ENCODE results near the gene POMZP3. TPM values are rescaled to one million over a fixed set of nuclear protein-coding genes. Genes with fewer than 3 reads are reported as not detected.
"Not testable (repeated sequence)": the region's sequence is repeated elsewhere in the genome, so short reads cannot be mapped to it uniquely, and the experiment has no call there.

The POMZP3 gene
- total RNA-seq, 1 donor from 2014 or later, result 7.4 TPM

DNA sequence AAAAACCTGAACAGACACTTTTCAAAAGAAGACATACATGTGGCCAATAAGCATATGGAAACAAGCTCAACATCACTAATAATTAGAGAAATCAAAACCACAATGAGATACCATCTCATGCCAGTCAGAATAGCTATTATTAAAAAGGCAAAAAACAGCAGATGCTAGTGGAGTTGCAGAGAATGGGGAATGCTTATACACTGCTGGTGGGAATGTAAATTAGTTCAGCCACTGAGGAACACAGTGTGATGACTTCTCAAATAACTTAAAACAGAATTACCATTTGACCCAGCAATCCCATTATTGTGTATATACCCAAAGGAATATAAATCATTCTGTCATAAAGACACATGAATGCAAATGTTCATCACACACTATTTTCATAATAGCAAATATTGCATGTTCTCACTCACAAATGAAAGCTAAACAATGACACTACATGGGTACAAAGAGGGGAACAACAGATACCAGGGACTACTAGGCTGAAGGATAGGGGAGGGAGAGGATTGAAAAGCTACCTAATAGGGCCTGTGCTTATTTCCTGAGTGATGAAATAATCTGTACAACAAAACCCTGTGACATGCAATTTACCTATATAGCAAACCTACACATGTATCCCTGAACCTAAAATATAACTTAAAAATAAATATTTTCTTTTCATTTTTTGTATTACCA lies 28.4 kb downstream of the POMZP3 start:
- not testable (repeated sequence) for DNase-seq (ENCODE audit: low read depth); H3K4me3 ChIP-seq (ENCODE audit: low read depth, low read length)

DNA sequence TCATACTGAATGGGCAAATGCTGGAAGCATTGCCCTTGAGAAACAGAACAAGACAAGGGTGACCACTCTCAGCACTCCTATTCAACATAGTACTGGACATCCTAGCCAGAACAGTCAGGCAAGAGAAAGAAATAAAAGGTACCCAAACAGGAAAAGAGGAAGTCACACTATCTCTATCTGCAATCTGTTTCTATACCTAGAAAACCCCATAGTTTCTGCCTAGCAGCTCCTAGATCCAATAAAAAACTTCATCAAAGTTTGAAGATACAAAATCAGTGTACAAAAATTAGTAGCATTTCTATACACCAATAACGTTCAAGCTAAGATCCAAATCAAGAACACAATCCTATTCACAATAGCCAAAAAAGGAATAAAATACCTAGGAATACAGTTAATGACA lies 29.8 kb downstream of the POMZP3 start:
- not testable (repeated sequence) for DNase-seq (ENCODE audit: low read depth); H3K4me3 ChIP-seq (ENCODE audit: low read depth, low read length)

DNA sequence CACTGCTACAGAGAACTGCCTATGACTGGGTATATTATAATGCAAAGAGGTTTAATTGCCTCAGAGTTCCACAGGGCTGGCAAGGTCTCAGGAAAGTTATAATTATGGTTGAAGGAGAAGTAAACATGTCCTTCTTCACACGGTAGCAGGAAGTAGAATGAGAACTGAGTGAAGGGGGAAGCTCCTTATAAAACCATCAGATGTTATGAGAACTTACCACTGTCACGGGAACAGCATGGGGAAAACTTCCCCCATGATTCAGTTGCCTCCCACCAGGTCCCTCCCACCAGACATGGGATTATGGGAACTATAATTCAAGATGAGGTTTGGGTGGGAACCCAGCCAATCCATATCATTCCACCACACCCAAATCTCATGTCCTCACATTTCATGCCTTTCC lies 34.4 kb downstream of the POMZP3 start:
- DNase-seq (ENCODE audit: low read depth); H3K4me3 ChIP-seq (ENCODE audit: low read depth, low read length): not testable (repeated sequence)

DNA sequence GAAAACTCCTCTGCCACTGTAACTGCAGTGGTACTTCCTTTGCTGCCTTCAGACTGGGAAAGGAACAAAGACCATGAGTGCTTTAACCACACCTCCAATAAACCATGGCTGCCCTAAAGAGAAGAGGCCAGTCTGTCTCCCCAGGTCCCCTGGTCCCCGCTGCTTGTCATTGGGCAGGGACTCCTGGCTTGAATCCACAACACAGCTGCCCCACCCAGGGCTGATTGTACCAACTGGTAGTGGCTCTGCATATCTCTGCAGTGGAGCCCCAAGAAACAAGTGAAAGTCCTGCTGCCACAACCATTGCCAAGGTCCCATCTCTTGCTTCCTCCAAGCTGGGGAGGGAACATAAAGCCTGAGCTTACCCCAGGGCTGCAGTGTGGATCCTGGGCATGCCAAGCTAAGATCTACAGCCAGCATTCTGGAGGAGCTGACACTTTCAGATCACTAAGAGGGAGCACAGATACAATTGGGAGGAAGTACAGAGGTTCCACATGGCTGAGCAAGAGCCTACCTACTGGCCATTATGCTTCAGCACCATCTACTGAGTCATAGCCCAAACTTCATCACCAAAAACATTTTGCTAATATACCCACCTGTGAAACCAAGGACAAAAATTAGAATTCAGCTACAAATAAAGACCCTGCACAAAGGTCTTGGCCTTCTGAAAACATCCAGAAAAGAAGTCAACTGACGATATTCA lies 35.3 kb downstream of the POMZP3 start:
- DNase-seq (ENCODE audit: low read depth); H3K4me3 ChIP-seq (ENCODE audit: low read depth, low read length): not testable (repeated sequence)

DNA sequence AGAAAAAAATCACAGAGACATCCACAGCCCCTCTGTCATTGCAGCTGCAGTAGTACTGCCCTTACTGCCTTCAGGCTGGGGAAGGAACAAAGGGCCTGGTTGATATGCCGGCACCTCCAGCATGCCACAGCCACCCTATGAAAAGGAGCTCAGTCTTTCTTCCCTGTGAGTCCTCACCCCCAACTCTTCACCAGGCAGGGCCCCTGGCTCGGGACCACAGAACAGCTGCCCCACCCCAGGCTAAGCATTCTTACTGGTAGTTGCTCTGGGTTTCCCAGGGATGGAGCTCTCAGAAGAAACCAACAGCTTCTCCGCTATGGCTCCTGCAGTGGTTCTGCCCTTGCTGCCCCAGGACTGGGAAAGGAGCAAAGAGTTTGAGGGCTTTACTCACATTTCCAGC lies 36.0 kb downstream of the POMZP3 start:
- not testable (repeated sequence) for DNase-seq (ENCODE audit: low read depth); H3K4me3 ChIP-seq (ENCODE audit: low read depth, low read length)

DNA sequence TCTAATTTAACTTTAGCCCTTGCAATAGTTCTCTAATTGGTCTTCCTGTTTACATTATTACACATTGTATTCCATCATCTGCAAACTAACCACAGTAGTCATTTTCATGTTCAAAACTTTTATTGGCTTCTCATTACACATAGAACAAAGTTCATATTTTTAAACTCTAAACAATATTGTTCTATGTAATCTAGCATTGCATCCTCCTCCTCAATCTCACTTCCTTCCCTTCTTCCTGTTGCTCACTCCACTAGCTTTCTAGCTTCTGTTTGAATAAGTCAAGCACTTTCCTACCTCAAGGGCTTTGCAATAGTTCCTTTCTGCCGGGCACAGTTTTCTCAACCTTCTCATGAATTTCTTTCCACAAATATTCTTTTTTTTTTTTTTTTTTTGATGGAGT lies 38.5 kb downstream of the POMZP3 start:
- DNase-seq (ENCODE audit: low read depth); H3K4me3 ChIP-seq (ENCODE audit: low read depth, low read length): not testable (repeated sequence)

DNA sequence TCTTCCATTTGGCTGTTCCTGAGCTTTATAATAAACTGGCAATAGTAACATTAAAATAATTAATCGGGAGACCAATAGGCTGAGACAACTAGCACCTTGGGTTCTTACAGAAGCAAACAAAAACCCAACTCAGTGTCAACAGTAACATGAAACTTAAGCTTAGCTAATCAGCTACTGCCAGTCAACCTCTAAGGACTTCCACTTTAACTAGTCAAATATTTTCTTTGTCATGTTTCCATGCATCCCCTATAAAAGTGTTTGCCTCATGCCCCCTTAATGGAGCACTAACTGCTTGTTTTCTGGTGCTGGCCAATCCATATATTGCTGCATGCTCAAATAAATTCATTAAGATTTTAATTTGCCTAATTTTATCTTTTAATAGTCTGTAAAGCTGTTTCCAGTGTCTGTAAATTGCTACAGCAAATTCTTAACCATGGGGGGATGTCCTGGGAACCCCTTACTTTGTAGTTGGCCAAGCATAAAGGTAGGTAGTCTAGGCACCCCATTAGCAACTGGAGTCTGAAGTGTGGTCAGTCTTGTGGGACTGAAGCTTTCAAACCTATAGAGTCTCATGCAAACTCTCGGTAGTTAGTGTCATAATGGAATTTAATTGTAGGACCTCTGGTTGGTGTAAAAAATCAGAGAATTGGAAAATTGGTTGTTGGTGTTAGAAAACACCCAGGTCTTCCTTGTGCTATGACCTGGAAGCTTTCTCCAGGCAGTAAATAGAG lies 40.3 kb downstream of the POMZP3 start:
- not testable (repeated sequence) for H3K4me3 ChIP-seq (ENCODE audit: low read depth, low read length); DNase-seq (ENCODE audit: low read depth)

DNA sequence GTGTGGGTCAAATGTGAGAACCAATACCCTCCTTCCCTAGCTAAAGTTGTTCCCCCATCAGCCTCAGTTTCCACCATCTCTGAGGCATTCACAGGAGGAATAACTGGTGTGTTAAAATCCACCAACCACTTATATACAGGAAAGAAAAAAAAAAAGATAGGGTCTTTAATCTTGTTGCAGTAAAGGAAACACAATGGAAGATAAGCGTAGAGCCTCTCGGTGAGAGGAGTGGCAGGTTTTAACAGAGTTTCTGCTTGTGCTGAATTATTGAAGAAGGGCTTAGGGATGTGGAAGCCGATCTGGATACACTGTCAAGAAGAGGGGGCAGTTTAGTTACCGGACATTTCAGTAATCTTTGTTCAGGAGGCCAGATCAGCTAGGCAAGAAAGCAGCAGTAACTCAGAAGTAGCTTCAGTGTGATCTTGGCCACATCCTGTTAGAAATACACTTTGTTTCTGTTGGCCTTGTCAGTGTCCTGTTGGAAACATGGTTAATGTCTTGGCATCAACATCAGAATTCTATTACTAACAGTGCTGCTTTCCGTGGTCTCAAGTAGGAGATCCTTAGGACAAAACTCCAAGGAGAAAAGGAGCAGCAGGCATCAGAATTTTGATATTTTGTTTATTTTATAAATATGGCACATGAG lies 43.3 kb downstream of the POMZP3 start:
- DNase-seq (ENCODE audit: low read depth); H3K4me3 ChIP-seq (ENCODE audit: low read depth, low read length): not testable (repeated sequence)

DNA sequence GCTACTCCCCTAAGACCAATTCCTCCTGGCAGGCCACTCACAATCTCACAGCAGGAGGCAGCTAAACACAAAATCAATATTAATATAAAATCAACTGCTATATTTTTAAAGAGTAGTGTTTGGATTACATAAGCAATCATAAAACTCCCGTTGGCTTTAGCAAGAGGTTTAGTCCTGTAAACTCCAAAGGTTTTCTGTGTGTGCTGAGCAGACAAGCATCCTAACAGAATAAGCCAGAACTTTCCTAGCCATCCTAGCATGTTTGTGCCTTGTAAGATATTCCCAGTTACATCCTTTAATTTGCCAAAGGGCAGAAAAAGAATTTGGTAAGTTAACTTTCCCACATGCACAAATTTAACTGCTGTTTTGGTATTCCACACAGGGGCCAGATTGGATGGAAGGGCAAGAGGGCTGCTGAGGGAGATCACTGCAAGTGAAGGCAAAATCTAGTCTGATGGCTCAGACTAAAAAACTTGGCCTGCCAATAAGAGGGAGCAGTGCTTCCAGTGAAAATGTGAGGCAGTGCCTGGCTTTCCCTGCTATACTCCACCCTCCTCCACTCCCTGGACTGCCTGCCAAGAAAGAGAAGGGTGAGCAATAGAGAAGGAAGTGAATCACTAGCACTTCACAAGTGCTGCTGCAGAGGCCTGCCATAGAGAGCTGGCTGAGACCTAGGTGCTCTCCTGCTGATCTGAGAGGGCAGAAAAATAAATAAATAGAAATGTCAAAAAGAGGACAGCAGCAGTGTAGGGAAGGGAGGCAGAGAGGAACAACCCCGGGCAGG lies 44.0 kb downstream of the POMZP3 start:
- H3K4me3 ChIP-seq (ENCODE audit: low read depth, low read length); DNase-seq (ENCODE audit: low read depth): not testable (repeated sequence)

DNA sequence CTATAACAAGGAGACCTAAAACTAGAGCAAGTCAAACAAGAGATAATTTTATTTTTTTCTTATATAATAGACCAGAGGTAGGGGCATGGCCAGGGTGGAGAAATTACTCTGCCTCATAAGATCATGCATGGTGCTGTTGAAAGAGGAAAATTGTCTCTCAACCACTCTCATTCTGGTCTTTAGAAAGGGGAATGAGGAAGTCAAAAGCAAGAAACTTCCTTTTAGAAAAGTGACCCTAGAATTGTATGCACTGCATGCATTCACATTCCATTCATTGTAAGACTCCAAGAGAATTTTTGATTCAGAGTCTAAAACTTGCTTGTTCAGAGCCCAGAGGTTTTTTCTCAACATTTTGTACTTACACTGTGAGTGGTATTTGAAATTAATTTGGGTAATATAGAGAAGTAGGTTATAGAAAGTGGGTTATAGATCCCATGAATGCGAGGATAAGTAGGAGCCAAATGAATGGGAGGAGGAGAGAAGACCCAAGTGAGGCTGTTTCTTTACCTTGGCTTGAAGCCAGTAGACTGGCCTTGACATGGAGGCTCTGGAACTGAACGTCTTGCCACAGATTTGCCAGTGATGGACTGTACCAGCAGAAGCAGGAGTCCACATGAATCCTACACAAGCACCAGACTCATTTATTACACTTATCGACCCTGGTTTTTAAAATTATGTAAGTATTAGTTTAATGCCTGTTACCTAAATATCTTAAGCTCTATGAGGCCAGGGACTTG lies 51.0 kb downstream of the POMZP3 start:
- not testable (repeated sequence) for DNase-seq (ENCODE audit: low read depth); H3K4me3 ChIP-seq (ENCODE audit: low read depth, low read length)

DNA sequence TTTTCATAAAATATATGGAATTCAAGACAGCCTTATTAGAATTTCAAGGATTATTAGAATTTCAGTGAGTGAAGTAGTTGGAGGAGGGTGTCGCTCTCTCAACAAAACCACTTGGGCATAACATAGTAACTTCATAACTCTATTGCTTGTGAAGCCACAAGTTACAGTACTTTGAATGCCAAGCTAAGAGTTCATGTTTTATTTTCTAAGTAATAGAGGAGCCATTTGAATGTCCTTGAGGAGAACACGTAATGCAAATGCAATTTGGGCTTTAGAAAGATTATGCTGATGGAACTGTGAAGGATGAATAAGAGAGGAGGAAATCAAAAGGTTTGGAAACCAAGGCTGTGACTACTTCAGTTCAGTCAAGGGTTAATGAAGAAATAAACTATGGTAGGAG lies 51.6 kb downstream of the POMZP3 start:
- not testable (repeated sequence) for DNase-seq (ENCODE audit: low read depth)

DNA sequence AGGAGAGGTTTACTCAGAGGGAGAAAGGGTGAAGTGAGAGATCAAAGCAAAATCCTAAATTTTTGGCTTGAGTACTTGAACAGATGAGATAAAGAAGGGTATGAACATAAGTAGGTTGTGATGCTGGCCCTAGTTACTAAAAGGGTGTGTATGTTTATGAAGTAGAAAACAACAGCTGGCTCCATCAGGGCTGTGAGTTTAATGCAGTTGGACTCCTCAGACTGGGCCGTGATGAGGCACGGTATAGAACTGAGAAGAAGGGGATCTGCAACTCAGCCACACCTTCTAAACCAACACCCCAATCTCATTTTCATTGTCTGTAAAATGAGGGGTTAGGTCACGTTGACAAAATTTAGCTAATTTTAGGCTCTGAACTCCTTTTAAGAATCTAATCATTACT lies 54.8 kb downstream of the POMZP3 start:
- DNase-seq (ENCODE audit: low read depth); H3K4me3 ChIP-seq (ENCODE audit: low read depth, low read length): not testable (repeated sequence)

More for the DNA sequence above, 51.6 kb downstream of the POMZP3 start:
- not testable (repeated sequence) for H3K4me3 ChIP-seq (ENCODE audit: low read depth, low read length)

DNA sequence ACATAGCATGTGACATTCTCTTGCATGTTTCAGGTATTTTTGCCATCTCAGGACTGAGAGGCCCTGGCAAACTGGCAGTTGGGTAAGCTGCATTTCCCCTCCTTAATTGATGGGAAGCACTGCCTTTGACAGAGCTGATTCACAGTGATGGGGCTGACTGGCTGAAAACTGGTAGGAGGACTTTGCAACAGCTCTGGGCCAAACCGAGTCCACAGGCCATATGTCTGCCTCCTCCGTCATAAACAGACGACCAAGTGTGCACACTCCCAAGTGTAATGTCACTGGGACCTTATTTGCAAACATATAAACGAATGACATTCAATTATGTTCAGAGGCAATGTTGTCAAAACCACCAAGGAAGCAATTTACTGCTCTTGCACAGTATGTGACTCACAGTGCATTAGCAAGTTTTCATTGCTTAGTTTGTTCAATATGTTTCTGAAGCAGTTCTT lies 56.7 kb downstream of the POMZP3 start:
- DNase-seq (ENCODE audit: low read depth); H3K4me3 ChIP-seq (ENCODE audit: low read depth, low read length): not testable (repeated sequence)

DNA sequence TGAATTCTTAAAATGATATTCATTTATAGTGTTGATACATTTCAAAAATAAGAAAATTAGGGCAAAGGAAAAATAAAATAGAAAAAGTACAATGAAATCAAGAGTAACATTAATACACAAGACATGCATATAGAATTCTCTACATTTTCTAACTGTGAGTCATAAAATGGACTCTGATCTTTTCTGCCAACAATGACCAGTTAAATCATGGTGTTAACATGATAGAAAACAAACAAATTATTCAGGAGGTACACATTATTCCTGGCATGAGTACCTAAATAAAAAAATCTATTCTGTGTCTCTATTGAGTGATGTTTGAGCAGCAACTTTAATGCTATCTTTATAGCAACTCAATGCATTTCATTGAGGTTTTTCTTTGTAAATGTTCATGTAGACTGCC lies 58.3 kb downstream of the POMZP3 start:
- not testable (repeated sequence) for DNase-seq (ENCODE audit: low read depth); H3K4me3 ChIP-seq (ENCODE audit: low read depth, low read length)

DNA sequence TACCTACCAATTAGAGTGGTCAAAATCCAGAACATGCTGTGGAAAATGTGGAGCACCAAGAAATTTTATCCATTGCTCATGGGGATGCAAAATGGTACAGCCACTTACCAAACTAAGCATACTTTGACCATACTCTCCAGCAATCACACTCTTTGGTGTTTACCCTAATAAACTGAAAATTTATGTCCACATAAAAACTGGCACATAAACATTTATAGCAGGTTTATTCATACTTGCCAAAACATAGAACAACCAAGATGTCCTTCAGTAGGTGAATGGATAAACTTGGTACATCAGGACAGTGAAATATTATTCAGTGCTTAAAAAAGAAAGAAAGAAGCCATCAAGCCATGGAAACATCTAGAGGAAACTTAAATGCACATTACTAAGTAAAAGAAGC lies 59.3 kb downstream of the POMZP3 start:
- DNase-seq (ENCODE audit: low read depth), result not testable (repeated sequence)

DNA sequence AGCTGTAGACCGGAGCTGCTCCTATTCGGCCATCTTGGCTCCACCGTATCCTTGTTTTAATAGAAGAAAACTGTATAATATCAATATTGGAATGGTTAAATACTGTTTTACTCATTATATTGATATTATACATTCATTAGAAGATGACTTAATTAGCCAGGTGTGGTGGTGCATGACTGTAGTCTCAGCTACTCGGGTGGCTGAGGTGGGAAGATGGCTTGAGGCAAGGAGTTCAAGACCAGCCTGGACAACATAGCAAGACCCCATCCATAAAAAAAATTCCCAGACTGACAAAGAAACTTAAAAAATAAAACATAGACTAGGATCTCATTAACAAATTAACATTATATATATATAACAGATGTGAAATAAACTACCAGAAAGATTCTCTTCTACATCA lies 59.8 kb downstream of the POMZP3 start:
- not testable (repeated sequence) for DNase-seq (ENCODE audit: low read depth)

More for the DNA sequence above, 59.3 kb downstream of the POMZP3 start:
- H3K4me3 ChIP-seq (ENCODE audit: low read depth, low read length), result not testable (repeated sequence)

DNA sequence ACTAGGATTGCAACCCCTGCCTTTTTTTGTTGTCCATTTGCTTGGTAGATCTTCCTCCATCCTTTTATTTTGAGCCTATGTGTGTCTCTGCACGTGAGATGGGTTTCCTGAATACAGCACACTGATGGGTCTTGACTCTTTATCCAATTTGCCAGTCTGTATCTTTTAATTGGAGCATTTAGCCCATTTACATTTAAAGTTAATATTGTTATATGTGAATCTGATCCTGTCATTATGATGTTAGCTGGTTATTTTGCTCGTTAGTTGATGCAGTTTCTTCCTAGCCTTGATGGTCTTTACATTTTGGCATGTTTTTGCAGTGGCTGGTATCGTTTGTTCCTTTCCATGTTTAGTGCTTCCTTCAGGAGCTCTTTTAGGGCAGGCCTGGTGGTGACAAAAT lies 62.1 kb downstream of the POMZP3 start:
- not testable (repeated sequence) for H3K4me3 ChIP-seq (ENCODE audit: low read depth, low read length); DNase-seq (ENCODE audit: low read depth)

More for the DNA sequence above, 59.8 kb downstream of the POMZP3 start:
- not testable (repeated sequence) for H3K4me3 ChIP-seq (ENCODE audit: low read depth, low read length)

DNA sequence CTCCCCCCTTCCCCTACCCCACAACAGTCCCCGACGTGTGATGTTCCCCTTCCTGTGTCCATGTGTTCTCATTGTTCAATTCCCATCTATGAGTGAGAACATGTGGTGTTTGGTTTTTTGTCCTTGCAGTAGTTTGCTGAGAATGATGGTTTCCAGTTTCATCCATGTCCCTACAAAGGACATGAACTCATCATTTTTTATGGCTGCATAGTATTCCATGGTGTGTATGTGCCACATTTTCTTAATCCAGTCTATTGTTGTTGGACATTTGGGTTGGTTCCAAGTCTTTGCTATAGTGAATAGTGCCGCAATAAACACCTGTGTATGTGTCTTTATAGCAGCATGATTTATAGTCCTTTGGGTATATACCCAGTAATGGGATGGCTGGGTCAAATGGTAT lies 65.7 kb downstream of the POMZP3 start:
- not testable (repeated sequence) for H3K4me3 ChIP-seq (ENCODE audit: low read depth, low read length); DNase-seq (ENCODE audit: low read depth)

All from epithelial cell of proximal tubule (primary cell).